ENCODE data around the gene FAM118B.

- TF ChIP-seq, protein P1, sequence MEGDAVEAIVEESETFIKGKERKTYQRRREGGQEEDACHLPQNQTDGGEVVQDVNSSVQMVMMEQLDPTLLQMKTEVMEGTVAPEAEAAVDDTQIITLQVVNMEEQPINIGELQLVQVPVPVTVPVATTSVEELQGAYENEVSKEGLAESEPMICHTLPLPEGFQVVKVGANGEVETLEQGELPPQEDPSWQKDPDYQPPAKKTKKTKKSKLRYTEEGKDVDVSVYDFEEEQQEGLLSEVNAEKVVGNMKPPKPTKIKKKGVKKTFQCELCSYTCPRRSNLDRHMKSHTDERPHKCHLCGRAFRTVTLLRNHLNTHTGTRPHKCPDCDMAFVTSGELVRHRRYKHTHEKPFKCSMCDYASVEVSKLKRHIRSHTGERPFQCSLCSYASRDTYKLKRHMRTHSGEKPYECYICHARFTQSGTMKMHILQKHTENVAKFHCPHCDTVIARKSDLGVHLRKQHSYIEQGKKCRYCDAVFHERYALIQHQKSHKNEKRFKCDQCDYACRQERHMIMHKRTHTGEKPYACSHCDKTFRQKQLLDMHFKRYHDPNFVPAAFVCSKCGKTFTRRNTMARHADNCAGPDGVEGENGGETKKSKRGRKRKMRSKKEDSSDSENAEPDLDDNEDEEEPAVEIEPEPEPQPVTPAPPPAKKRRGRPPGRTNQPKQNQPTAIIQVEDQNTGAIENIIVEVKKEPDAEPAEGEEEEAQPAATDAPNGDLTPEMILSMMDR (IDR thresholded peaks at IDR 0.05) = peak; percentile 77 to 94 (median 90)
- no peak for TF ChIP-seq POLR2A (IDR thresholded peaks at IDR 0.05)
- TF ChIP-seq EP300 (IDR thresholded peaks at IDR 0.05) = no peak
Measured at GRCh38 chr11:126310200-126310991, 98.8 kb downstream of the FAM118B start.

All from tibial nerve (tissue), 4 donors.